ENCODE data around the gene GALNT18.
A peak's percentile ranks its signal among the peaks of the same experiment; 100 is the strongest.

The GALNT18 gene

DNA sequence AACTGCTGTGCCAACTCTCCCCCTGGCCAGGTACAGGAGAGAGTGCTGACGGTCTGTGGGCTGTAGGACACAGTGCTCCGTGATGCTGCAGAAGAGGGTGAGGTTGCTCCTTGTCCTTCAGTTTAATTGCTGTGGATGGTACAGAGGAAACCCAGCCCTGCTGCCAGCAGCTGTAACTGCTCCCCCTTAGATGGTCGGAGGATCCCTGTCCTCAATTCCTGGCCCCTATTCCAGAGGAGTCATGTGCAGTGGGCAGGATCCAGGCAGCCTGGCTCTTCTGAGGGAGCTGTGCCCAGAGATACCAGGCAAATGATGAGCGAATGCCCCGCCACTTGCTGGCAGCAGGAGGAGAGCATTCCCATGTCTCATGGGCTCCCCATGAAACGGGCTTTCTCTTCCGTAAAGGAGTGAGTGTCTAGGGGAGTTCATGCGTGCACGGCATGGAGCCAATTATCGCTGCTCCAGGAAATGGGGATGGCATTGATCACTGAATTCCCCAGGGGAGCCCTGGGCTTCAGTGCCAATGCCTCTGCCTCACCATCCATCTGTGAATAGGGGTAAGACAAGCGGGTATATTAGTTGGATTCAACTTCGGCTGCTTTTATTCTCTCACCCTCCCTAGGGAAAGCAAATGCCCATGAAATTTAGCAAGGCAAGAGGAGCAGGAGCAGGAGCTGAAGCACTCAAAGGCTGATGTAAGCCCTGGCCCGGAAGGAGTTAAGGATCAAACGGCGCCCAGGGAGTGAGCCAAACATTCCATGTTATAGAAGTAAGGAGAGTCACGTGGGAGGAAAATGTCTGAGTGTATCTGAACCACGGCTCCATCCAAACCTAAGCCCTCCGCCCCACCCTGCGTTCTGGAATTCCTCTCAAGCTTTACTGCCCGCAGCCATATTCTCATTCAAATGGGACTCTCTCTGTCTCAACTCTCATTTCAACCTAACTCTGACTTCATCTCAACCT is 217.8 kb downstream of the GALNT18 start:
- peak; percentile 72 for DNase-seq

DNA sequence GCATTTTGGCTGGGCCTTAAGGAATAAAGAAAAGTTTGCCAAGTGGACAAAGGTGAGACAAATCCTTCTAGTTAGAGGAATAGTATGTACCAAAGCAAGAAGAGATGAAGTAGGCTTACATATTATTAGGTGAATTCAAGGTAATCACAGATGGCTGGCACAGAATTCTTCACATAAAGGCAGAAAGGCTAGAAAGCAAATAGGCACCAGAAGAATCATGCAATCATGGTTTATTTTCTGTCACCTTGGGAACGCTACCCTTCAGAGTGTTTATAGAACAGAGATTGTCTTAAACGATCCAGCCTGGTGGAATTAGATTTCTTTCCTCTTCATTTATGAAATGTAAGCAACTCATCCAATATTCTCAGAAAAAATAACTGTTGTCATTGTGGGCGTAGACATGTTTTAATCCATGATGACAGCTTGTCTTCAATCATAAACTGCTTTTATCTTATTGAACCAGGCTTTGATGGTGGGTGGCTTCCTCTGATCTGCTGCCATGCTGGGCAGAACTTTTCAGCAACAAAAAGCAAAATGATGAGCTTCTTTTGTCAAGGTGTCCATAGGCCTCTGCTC is 219.8 kb downstream of the GALNT18 start:
- no peak for DNase-seq

DNA sequence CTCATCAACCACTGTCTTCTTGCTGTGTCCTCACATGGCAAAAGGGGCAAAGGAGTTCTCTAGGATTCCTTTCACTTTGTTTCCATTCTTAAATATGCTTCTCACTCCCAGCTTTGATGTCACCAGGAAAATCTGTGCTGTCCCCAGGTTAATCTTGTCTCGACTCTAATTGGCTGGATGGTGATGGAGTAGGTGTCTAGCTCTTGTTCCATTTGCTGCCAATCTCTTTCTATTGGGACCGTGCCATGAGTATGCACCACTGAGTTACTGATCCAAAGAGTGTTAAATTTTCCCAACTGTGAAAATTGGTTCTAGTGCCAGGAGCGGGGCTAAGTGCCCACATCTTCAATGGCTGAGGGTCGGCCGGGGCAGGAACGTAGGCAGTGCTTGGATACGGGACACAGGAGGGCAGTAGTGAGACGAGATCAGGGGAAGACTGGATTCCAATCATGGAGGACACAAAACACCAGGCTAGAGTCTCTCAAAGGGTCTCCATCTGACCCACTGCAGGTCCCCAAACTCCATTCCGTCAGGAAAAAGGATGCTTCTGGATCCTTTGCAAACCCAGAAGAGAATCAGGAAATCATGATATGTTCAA is 221.1 kb downstream of the GALNT18 start:
- DNase-seq = no peak

DNA sequence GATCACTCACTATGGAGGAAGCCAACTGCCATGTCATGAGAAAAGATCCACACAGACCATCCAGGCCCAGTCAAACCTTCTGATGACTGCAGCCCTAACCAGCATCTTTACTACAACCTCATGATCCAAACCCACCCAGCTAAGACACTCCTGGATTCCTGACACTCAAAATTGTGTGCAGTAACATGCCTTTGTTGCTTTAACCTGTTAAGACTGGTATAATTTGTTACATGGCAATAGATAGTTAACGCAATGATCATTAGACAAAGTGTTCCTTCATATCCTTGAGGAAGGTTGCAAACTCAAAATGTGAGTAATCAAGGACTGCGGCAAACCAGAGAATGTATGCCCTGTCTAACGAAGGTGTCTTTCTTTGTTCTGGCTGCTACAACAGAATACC is 221.7 kb downstream of the GALNT18 start:
- DNase-seq = no peak

DNA sequence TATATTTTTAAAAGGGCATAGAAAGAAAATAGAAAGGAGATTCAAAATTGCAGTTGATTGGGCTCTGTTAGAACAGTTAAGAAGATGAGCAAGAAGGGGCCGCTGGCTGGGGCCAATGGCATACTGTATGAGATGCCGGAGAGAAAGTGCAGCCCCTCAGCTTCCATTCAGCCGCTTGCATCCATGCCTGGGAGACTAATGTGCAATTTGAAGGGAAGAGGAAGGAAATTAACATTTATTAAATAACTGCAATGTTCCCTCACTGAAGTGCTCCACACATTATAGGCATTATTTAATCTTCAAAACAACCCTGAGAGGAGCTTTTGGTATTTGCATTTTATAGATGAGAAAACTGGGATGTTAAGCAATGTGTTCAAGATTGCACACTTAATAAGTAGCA is 224.0 kb downstream of the GALNT18 start:
- DNase-seq = no peak

DNA sequence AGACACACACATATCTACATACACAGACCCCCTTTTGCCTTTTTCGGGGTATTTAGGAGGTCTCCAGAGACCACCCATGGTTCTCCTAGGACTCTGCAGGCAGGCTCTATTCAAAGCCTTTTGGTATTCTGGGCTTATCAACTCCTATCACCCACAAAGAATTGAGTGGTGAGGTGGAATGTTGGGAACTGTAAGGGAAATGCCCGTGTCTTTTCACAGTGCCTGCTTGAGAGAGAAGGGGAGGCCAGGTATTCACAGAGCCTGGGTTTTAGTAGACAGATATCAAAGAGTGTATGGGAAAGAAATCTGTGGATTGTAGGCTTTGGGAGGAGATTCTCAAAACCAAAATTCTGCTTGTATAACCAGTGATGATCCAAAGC is 224.8 kb downstream of the GALNT18 start:
- no peak for DNase-seq

DNA sequence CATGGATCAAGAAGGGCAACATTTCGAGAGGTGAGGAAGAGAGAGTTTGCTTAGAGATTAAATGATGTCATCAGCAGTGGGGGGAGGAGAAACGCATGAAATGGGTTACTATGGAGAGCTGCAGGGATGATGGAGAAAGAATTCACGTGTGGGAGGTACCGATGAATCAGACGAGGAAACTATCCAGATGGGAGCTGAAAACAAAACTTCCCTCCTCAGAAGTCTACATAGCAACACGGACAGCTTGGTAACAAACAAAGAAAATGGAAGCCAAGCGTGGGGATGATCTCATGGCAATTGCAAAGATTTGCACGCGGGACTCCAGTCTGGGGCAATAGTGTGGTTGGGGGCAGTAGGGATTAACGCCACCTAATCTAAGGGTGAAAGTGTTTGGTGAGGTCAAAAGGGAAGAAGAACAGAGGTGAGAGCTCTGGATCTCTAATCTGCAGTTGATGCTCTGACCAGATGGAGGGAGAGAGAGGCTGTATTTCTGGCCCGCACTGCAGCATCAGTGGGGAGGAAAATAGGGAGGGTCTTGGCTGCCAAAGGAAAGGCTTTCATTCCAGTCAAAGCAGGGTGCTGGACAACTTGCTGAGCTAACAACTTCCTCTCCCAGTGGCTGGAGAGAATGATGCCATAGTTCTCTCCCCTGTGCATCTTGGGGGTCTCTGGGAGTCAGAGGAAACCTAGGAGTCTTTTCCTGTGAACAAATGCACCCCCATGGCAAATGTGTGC is 225.3 kb downstream of the GALNT18 start:
- peak; percentile 73 for DNase-seq

DNA sequence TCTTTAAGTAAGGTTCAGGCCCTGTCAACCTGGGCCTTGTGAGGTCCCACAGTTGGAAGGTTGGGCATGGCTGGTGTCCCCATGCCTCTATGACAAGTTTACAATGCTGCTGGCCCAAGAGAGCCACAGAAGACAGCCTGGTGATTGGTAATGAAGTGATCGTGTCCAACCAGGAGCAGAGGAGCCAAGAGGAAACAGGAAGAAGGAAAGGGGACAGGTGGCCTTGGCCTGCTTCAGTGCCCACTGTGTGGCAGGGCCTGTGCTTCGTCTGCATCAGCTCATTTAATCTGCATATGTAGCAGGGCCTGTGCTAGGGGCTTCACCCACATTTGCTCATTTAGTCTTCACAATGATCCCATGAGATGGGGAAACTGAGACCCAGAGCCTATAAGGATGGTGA is 226.7 kb downstream of the GALNT18 start:
- no peak for DNase-seq

DNA sequence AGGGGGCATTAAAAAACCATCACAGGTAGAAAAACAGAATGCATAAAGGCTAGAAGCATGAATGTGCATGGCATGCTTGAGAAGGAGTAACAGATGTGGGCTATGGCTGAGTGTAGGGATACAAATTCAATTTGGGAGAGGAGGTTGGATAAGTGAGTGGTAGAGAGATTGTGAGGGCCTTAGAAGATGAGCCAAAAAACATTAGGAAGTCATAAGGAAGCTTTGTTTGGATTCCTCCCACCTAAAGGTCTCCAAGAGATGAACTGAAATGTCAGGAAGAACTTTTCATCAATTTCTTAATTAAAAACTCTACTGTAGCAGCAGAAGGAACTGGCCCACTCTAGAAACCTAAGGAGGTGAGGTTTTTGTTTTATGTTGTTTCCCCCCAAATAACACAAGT is 227.6 kb downstream of the GALNT18 start:
- no peak for DNase-seq

DNA sequence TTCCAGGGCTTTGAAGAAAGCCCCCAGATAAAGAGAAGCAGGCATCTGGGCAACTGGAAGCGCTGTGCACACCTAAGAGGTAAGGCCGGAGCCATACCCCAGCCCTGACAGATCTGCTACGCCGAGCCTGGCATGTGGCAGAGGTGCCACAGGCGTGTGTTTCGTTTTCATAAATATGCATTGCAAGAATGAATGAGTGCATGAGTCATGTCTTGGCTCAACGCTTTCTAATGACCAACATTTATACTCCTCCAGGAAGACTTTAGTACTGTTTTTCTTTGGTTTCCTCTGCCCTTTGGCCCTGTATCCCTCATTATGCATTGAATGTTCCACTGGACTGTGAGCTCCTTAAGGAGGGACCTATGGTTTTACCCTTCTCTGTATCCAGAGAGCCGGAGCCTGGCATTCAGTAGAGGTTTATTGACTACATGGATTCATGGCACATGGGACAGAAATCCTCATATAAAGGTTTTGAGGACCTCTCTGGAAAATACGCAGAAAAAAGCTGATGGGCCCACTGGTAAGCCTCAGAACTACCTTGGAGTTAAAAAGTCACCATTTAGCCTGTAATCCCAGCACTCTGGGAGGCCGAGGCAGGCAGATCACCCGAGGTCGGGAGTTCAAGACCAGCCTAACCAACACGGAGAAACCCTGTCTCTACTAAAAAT is 229.9 kb downstream of the GALNT18 start:
- DNase-seq = no peak

DNA sequence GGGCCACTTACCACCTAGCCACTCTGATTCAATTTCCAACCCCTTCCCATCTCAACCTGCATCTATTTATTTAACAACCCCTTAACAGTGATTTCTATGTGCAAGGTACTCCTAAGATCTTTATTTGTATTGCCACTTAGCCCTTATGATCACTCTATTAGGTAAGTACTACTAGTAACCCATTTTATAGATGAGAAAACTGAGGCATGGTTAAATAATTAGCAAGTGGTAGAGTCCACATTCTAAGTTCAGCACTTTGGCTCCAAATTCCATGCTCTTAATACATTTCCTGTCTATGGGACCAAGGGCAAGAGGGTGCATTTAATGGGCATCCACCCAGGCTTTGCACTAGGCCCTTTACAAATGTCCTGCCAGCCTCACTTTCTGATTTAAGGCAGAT is 230.6 kb downstream of the GALNT18 start:
- no peak for DNase-seq

DNA sequence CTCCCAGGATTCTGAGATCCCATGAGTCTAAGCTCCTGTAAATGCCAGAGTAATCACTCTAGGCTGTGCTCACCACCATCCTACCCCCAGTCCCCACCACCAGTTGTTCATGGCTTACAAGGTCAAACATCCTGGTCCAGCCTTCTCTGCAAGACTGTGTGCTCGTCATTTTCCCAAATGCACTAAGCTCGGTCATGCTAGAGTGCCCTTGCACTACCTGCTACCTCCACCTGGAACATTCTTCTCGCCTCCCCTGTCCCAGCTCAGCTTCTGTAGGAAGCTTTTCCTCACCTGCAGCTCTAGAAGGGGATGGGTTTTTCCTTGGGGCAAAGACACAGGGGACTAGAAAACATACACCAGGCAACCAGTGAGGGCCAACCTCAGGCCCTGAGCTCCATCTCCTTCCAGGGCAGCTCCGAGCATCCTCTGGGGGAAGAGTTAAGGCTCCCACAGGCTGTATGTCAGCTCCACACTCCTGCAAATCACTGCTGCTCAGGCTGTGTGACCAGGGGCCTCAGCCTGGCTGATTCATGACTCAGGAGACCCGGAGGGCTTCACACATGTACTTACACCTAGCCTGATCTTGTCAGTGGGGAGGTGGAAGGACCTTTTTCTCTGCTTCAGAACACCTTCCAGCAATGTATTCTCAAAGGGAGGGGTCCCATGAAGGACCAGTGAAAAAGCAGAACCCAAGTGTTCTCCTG is 231.6 kb downstream of the GALNT18 start:
- DNase-seq = no peak

DNA sequence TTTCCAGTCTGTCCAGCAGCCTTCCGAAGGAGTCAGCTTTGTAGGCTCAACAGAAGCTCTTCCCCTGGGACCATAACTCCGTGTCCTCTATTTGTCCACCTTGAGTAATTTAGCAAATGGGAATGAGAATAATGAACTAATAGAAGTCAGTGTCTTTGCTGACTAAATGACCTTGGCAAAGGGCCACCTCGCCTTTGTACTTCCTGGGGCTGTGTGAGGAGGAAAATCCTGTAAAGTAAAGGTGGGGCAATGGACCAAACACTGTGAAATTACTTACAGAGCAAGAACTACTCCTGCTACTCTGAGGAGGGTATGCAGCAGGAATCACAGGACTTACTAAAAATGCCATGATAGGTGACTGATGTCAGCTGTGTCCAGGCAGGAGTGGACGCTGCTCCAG is 232.6 kb downstream of the GALNT18 start:
- no peak for DNase-seq

DNA sequence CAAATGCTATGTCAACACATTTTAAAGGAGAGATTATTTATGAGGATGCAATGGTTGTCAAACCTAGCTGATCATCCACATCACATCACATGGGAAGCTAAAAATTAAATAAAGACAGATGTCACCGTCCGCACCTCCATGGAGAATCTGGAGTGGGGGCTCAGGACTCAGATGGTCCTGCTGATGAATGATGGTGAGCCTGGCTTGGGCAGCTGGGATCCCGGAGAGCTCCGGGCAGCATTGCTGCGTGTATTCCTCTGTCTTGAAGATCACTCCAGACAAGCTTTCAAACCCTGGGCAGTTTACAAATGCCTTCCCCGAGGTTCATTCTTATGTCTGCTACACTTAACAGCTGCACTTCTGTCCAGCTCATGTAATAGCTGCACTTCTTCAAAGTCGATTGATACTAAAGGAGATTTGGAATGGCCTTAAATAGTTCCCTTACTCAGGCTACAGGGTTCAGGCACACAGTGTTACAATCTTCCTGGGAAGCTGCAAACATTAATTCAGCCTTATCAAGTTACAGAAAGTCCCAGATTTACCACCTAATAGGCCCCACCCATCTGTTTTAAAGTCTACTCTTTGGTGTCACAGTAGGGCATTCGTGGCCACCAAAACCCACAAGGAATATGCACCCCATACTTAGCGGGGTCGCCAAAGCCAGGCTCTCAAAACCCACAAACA is 234.0 kb downstream of the GALNT18 start:
- DNase-seq = no peak

DNA sequence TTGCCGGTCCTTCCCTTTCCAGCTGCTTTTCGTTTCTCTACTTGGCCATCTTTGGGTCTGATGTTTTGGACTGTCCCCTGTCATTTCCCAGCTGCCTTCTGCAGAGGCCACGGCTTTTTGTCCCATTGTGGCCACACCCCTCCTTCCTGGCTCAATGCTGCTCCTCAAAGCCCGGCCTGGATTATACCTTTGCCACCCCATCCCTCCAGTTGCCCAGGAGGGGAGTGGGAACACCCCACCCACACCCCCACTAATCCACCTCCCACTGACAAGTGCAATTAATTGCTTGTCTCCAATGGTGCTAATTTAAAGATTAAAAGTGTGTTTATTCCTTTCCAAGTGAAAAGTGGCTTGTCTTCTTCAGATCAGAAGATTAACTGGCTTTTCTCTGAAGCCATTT is 234.6 kb downstream of the GALNT18 start:
- DNase-seq = no peak

DNA sequence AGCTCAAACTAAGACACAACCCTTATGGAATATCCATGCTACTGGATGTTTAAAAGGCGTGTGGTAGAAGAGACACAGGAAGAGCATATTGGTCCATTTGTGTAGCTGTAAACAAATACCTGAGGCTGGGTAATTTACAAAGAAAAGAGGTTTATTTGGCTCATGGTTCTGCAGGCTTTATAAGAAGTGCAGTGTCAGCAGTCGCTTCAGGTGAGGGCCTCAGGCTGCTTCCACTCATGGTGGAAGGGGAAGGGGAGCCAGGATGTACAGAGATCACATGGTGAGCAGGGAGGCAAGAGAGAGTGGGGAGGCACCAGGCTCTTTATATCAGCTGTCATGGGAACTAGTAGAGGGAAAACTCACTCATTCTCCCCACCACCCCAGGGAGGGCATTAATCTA is 237.0 kb downstream of the GALNT18 start:
- DNase-seq = no peak

DNA sequence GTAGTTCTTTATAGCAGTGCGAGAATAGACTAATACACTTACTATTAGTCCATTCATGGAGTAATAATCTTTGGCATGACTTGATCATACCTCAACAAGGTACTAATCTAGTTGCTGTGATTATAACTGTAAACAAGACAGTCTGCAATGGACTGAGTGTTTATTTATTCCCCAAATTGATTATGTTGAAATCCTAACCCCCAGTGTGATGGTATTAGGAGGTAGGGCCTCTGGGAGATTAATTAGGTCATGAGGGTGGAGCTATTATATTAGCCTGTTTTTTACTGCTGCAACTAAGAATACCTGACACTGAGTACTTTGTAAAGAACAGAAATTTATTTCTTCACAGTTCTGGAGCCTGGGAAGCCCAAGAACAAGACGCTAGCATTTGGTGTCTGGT is 237.8 kb downstream of the GALNT18 start:
- DNase-seq = no peak

DNA sequence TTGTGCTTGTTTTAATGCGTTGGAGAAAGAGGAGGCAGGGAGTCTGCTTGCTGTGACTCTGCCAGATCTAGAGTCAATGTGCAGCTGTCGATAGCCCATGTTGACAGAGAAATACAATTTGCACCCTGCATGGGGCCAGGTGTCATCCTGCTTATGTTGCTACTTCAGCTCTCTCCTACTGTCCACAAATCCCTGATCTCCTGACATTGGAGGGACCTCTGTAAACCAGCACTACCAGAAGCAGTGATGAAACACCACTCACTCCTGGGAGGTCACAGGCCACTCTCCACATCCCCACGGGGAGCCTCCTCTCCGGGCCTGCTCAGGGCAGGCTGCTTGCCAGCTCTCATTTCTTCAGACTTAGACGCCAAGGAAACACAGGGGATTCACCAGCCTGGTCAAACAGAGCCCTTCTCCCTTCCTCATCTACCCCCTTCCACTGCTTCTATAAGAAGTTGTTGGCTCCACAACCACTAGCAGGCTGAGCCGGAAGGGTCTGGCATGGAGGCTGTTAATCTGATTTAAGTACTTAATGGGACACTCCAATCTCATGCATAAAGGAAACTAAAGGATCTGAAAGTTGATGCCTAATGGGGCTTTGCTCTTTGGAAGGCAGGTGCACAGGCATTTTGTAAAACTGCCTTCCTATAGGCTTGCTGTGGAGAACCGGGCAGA is 238.8 kb downstream of the GALNT18 start:
- no peak for DNase-seq

DNA sequence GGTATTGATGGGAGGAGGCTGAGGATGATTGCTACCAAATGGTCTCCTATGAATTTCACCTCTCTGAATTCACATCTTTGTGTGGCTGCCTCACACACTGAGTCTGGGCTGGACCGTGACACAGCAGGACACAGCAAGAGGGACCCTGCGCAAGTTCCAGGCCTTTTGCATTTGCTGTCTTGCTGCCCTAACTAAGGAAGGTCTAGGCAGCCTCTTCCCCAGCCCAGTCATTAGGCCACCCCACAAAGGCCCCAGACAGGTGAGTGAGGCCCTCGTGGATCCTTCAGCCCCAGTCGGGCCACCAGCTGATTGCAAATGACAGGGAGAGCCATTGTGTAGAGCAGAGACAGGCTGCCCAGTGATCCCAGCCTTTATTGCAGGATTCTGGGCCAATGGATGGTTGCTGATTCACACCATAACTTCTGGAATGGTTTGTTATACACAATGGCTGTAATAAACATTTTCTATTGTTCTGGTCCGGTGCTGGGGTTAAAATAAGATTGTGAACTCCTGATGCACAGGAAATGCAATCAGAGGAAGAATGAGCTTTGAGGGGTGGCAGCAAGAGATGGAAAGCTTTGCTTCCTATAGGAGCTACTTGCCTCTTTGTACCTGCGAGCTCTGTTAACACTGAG is 240.2 kb downstream of the GALNT18 start:
- no peak for DNase-seq

DNA sequence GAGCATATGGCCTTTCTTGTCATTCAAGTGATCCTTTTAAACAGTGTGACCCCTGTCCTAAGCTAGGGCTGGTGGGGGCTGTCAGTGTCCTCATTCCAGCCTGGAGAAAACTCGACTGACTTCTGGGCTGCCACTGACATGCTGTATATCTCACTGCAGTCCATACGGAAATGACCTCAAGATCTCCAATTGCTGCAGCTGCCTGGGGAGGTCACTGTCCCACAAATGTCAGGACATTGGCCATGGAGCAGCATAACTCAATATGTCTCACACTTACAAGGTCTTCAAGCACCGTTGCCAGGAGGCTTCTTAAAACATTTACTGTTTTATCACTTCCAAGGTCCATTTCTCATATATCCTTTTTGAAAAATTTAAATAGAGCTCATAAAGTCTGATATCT is 240.9 kb downstream of the GALNT18 start:
- no peak for DNase-seq

DNA sequence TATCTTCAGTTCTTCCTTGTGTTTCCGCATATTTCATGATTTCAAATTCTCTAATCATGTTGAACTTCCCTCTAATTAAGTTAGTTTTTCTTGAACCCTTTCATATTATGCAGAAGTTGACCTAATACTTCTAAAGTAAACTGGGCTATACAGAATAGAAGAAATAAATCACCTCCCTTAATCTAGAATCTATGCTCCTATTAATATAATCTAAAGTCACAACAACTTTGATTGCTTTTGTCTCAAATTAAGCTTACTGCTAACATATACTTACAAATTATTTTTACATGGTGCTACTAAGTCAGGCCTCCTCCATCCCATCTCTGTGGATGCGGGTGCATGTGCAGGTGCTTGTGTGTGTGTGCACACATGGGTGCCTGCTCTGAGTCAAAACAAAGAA is 241.5 kb downstream of the GALNT18 start:
- DNase-seq = no peak
